GM12878 (cell line): Measurements from ENCODE around the gene CTNNBIP1. TPM values are rescaled to one million over a fixed set of nuclear protein-coding genes. Genes with fewer than 3 reads are reported as not detected.

Source experiments
- ATAC-seq: fragments of 200-7000 bp; cut with Tn5 transposase; 3 replicates; pipeline ENCODE4 v1.9.1; 2020; ENCODE audit warnings: mild to moderate bottlenecking, moderate library complexity
- BruUV-seq: library from RNA; stranded (reverse); fragments of 400-500 nt; replicated peaks from 2 replicates; lab custom pipeline; 2021; lab: Mats Ljungman, UMichigan
- CTCF ChIA-PET: fragments of 300-600 bp; sonication (Branson Sonifier 250); formaldehyde crosslinking; extraction: SDS; loops from one replicate; lab custom pipeline; 2021; ENCODE audit warnings: inconsistent platforms; lab: Yijun Ruan, JAX
- POLR2A ChIA-PET: fragments of 350-600 bp; formaldehyde crosslinking; extraction: SDS; loops from one replicate; lab custom pipeline; 2021; ENCODE audit warnings: inconsistent platforms; lab: Charles Lee
- RAD21 ChIA-PET: fragments of 300-600 bp; sonication (Branson Sonifier 250); formaldehyde crosslinking; loops from one replicate; lab custom pipeline; 2023; ENCODE audit warnings: antibody characterized with exemption; ENCODE audit not compliant: unreplicated experiment; lab: Charles Lee
- SMC1A ChIA-PET: fragments of 300-600 bp; sonication (Branson Sonifier 250); formaldehyde crosslinking; loops from one replicate; lab custom pipeline; 2023; ENCODE audit not compliant: unreplicated experiment, uncharacterized antibody; lab: Charles Lee
- DNase-seq: peaks from one replicate; pipeline ENCODE4 v3.0.0-alpha.2; 2011; ENCODE audit warnings: low read depth, low spot score
- FAIRE-seq: peaks from 3 replicates; lab custom pipeline; 2011; peaks lifted over from hg19 to GRCh38; lab: Jason Lieb, UNC
- H2AFZ ChIP-seq: 2 replicates; pipeline ENCODE4 v1.6.0; 2011; ENCODE audit warnings: low read depth, low read length, control low read depth; ENCODE audit not compliant: control insufficient read depth
- H3K27ac ChIP-seq: 2 replicates; pipeline ENCODE4 v1.5.1; 2011; ENCODE audit warnings: control low read depth; ENCODE audit not compliant: control insufficient read depth, insufficient read depth
- H3K27me3 ChIP-seq, 2 experiments: replicated peaks in 1 of 2; 2 replicates each; pipeline versions ENCODE4 v1.6.0 to v1.6.1; 2011; ENCODE audit warnings: low read length in 1 of 2; ENCODE audit not compliant: control insufficient read depth in 2 of 2, insufficient read depth in 2 of 2
- H3K36me3 ChIP-seq, 2 experiments: 2 replicates each; pipeline ENCODE4 v1.5.1; 2011; ENCODE audit warnings: low read length in 1 of 2; ENCODE audit not compliant: control insufficient read depth in 2 of 2, insufficient read depth in 2 of 2
- H3K4me1 ChIP-seq: 2 replicates; pipeline ENCODE4 v1.6.1; 2011; ENCODE audit warnings: mild to moderate bottlenecking, low read length, moderate library complexity, mixed read lengths; ENCODE audit not compliant: control insufficient read depth, insufficient read depth
- H3K4me2 ChIP-seq: 2 replicates; pipeline ENCODE4 v1.6.0; 2011; ENCODE audit warnings: control low read depth; ENCODE audit not compliant: control insufficient read depth, insufficient read depth
- H3K4me3 ChIP-seq: fragments of 200-600 bp; sonication (generic); 2 replicates; pipeline ENCODE4 v1.5.1; 2016
- H3K79me2 ChIP-seq: 2 replicates; pipeline ENCODE4 v1.6.0; 2011; ENCODE audit warnings: low read length; ENCODE audit not compliant: control insufficient read depth, insufficient read depth
- H3K9ac ChIP-seq: 2 replicates; pipeline ENCODE4 v1.8.0; 2011; ENCODE audit warnings: low read length, control low read depth, mixed read lengths; ENCODE audit not compliant: control insufficient read depth, insufficient read depth
- H3K9me3 ChIP-seq: replicated peaks from 3 replicates; pipeline ENCODE4 v1.5.1; 2011; ENCODE audit warnings: mild to moderate bottlenecking, low read length; ENCODE audit not compliant: control insufficient read depth, insufficient read depth
- H4K20me1 ChIP-seq: 2 replicates; pipeline ENCODE4 v1.6.0; 2011; ENCODE audit not compliant: control insufficient read depth, insufficient read depth
- BCL11A ChIP-seq: IDR thresholded peaks from 2 replicates; pipeline ENCODE4 v1.6.1; 2011; ENCODE audit warnings: low read depth, low read length
- CHD1 ChIP-seq: IDR thresholded peaks from 2 replicates; pipeline ENCODE4 v1.6.1; 2012; ENCODE audit warnings: low read depth, low read length, improper control_type of control experiment
- EED ChIP-seq: sonication (generic); IDR thresholded peaks from 2 replicates; pipeline ENCODE4 v1.6.1; 2016; ENCODE audit warnings: antibody characterized with exemption, low read depth
- ELK1 ChIP-seq: IDR thresholded peaks from 2 replicates; pipeline ENCODE4 v1.6.1; 2012; ENCODE audit warnings: low read depth, low read length, improper control_type of control experiment
- FOS ChIP-seq: IDR thresholded peaks from 3 replicates; pipeline ENCODE4 v1.6.1; 2011; ENCODE audit warnings: borderline replicate concordance; ENCODE audit not compliant: insufficient read length; ENCODE audit errors: extremely low read depth
- GATAD2B ChIP-seq: fragments of 450-650 bp; conservative IDR thresholded peaks from 2 replicates; pipeline ENCODE4 v1.6.1; 2017; ENCODE audit warnings: low read depth, mild to moderate bottlenecking, moderate library complexity
- HDAC6 ChIP-seq: fragments of 200-600 bp; sonication (generic); IDR thresholded peaks from one replicate; pipeline ENCODE4 v1.8.0; 2017; ENCODE audit warnings: antibody characterized with exemption; ENCODE audit not compliant: unreplicated experiment
- JUNB ChIP-seq: IDR thresholded peaks from 2 replicates; pipeline ENCODE4 v1.6.1; 2016; ENCODE audit warnings: antibody characterized with exemption, mild to moderate bottlenecking
- NRF1 ChIP-seq: conservative IDR thresholded peaks from 2 replicates; pipeline ENCODE4 v1.6.1; 2011; ENCODE audit warnings: mild to moderate bottlenecking, low read depth, low read length, improper control_type of control experiment
- RELA ChIP-seq: fragments of 450-650 bp; IDR thresholded peaks from 2 replicates; pipeline ENCODE4 v1.8.0; 2014; ENCODE audit warnings: borderline replicate concordance; ENCODE audit not compliant: partially characterized antibody
- SRF ChIP-seq, 2 experiments: IDR thresholded peaks; 2 replicates each; pipeline ENCODE4 v1.6.1; 2011; ENCODE audit warnings: low read depth in 2 of 2, low read length in 2 of 2, mild to moderate bottlenecking in 1 of 2, moderate library complexity in 1 of 2
- ZNF217 ChIP-seq: fragments of 450-650 bp; IDR thresholded peaks from 2 replicates; pipeline ENCODE4 v1.6.1; 2017; ENCODE audit warnings: antibody characterized with exemption, mild to moderate bottlenecking
- WGBS: methylation state at CpG from one replicate; pipeline ENCODE4 v1.1.6; 2016; ENCODE audit warnings: low lambda C conversion rate; ENCODE audit not compliant: insufficient replicate concordance, insufficient coverage; ENCODE audit errors: missing lambda C conversion rate; 5-methylcytosine and 5-hydroxymethylcytosine counted together
- in situ Hi-C: fragments of 300-500 bp; cut with MboI; formaldehyde crosslinking; loops from 9 replicates; pipeline ENCODE4 v1.14.3; 2018; ENCODE audit warnings: mixed read lengths
- intact Hi-C: fragments of 100-400 bp; cut with micrococcal nuclease; formaldehyde crosslinking; loops from one replicate; pipeline ENCODE4 v1.14.2; 2022; ENCODE audit not compliant: unreplicated experiment
- polyA plus RNA-seq, 11 experiments: library from polyadenylated mRNA; depleted of rRNA in 4 of 11; unstranded in 6 of 11; stranded (reverse) in 5 of 11; fragments of >200 nt; fragmentation: Nextera tagmentation in 4 of 11; fragmentation: Illumina TruSeq in 1 of 11; extraction: Ambion mirVana in 4 of 11; extraction: Trizol in 1 of 11; gene quantifications; 1 replicate in 1 of 11; 2 replicates in 10 of 11; pipeline versions ENCODE4 v1.2.1 to v1.2.3, GENCODE V29; 2011 to 2016; ENCODE audit warnings: inconsistent platforms in 2 of 11, missing spikeins in 2 of 11, low read depth in 1 of 11
- total RNA-seq, 4 experiments: library from RNA; depleted of rRNA in 3 of 4; stranded (reverse); fragments of >200 nt in 3 of 4; fragmentation: Illumina TruSeq in 1 of 4; extraction: Trizol in 1 of 4; gene quantifications; 2 replicates each; pipeline versions ENCODE4 v1.2.1 to v1.2.3, GENCODE V29; 2013 to 2021

CTNNBIP1 gene
- total and polyA plus RNA-seq, 10 of the 15 experiments (the other 5 are each of a cell fraction or from before 2014, with no cell fraction given): 0.42 to 31.8 (median 10.8) TPM

DNA sequence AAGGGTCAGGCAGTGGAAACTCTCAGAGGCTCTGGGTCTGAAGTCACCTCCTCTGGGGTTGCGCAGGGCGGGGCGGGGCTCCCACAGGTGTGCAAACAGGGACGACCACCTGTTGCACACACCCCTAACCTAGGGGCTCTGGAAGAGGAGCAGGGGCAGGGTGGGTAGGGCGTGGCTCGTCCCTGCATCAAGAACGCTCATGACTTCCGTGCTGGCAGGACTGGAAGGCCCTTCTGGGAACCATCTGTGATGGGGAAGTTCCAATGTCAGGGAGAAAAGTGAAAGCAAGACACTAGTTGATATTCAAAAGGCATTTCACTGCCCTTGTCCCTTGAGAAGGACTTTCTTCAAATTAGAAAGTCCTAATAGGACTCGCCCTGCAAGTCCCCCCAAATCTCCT is 64.2 kb downstream of the CTNNBIP1 start:
- Histone ChIP-seq H3K4me3 (no peak overlapping the region), H3K4me1 (peaks cover 8% of the 10 kb centered on the region), H3K9me3 (no peaks in the 10 kb centered on the region; the same call in 2 of the 3 replicates), H3K79me2 (no peaks in the 10 kb centered on the region), H3K4me2 (no peak overlapping the region), H3K27me3 (no peaks in the 10 kb centered on the region; a peak in 1 of 4 replicates), H3K36me3 (no peaks in the 10 kb centered on the region), H4K20me1 (no peaks in the 10 kb centered on the region), H3K9ac (no peak overlapping the region), H3K27ac (no peak overlapping the region), H2AFZ (no peak overlapping the region)
- FAIRE-seq: no peak
- CTCF ChIA-PET: interaction anchor here (1.3 kb wide), 1 partner anchor 33 kb away, joined by 4 read pairs; no protein-coding TSS in a partner anchor
- TF ChIP-seq EED: no peak
- no peak for TF ChIP-seq GATAD2B
- TF ChIP-seq CHD1: no peak
- DNase-seq: no peak
- in situ Hi-C loops: no loop called here
- intact Hi-C loops: no loop called here
- 48% methylated on average over 9 of the region's 9 CpGs for WGBS
- BruUV-seq: no TSS peak
- POLR2A ChIA-PET: interaction anchor here (0.7 kb wide), 1 partner anchor 60 kb away, joined by 5 read pairs; no protein-coding TSS in a partner anchor
- RAD21 ChIA-PET: no interaction called here
- SMC1A ChIA-PET: interaction anchor here (1.4 kb wide), 1 partner anchor 61 kb away, joined by 4 read pairs; no protein-coding TSS in a partner anchor
- ATAC-seq: no peak

GRCh38 chr1:9844756-9845155 is 65.3 kb downstream of the CTNNBIP1 start:
- 52% methylated on average over 7 of the region's 7 CpGs for WGBS
- Histone ChIP-seq H3K36me3 (no peaks in the 10 kb centered on the region), H3K4me2 (no peak overlapping the region), H3K27ac (no peak overlapping the region), H3K27me3 (no peaks in the 10 kb centered on the region; a peak in 1 of 4 replicates), H3K9ac (no peak overlapping the region), H3K79me2 (no peaks in the 10 kb centered on the region), H2AFZ (no peak overlapping the region), H3K9me3 (no peaks in the 10 kb centered on the region; the same call in 2 of the 3 replicates), H3K4me1 (peaks cover 2% of the 10 kb centered on the region; the same call in 1 of the 2 replicates), H3K4me3 (no peak overlapping the region), H4K20me1 (no peaks in the 10 kb centered on the region)
- POLR2A ChIA-PET: no interaction called here
- BruUV-seq: no TSS peak
- SMC1A ChIA-PET: interaction anchor here (1.4 kb wide), 1 partner anchor 60 kb away, joined by 4 read pairs; no protein-coding TSS in a partner anchor
- no peak for FAIRE-seq
- no peak for DNase-seq
- CTCF ChIA-PET: interaction anchor here (1.1 kb wide), 1 partner anchor 23 kb away, joined by 3 read pairs; no protein-coding TSS in a partner anchor
- intact Hi-C loops: no loop called here
- RAD21 ChIA-PET: interaction anchor here (0.9 kb wide), 1 partner anchor 60 kb away, joined by 3 read pairs; no protein-coding TSS in a partner anchor
- in situ Hi-C loops: no loop called here
- no peak for ATAC-seq
- TF ChIP-seq CHD1 (no peak), ZNF217 (no peak), SRF (IDR thresholded peaks at IDR 0.05; ENCODE audit: low read depth in 2 of 2, low read length in 2 of 2) (no peak), FOS (no peak), RELA (no peak), NRF1 (no peak), ELK1 (no peak), JUNB (no peak), BCL11A (no peak), HDAC6 (no peak)
